Spleen (tissue), 11 donors: Measurements from ENCODE around the gene FSTL5. TPM values are rescaled to one million over a fixed set of nuclear protein-coding genes. Genes with fewer than 3 reads are reported as not detected.

Source experiments
- DNase-seq: peaks from one replicate; pipeline ENCODE4 v3.0.0-alpha.2; 2020
- H3K27ac ChIP-seq, 8 donors: fragments of 200-600 bp; sonication (generic) in 7 of 8; 1 replicate in 4 of 8; 2 replicates in 4 of 8; pipeline versions ENCODE4 v1.5.0 to v1.8.0; 2016 to 2021; ENCODE audit warnings: inconsistent platforms in 4 of 8, mild to moderate bottlenecking in 4 of 8, moderate library complexity in 1 of 8
- H3K27me3 ChIP-seq, 7 donors: fragments of 200-600 bp; sonication (generic) in 6 of 7; replicated peaks in 1 of 7; 1 replicate in 4 of 7; 2 replicates in 3 of 7; pipeline versions ENCODE4 v1.5.0 to v1.8.0; 2016 to 2021; ENCODE audit warnings: inconsistent platforms in 3 of 7, mild to moderate bottlenecking in 1 of 7
- H3K36me3 ChIP-seq, 6 donors: fragments of 200-600 bp; sonication (generic) in 5 of 6; 1 replicate in 4 of 6; 2 replicates in 2 of 6; pipeline versions ENCODE4 v1.5.0 to v1.8.0; 2016 to 2021; ENCODE audit warnings: inconsistent platforms in 2 of 6
- H3K4me1 ChIP-seq, 6 donors: fragments of 200-600 bp; sonication (generic) in 5 of 6; 1 replicate in 3 of 6; 2 replicates in 3 of 6; pipeline versions ENCODE4 v1.5.0 to v1.8.0; 2016 to 2021; ENCODE audit warnings: inconsistent platforms in 3 of 6
- H3K4me3 ChIP-seq, 8 donors: fragments of 200-600 bp; sonication (generic) in 7 of 8; 1 replicate in 4 of 8; 2 replicates in 4 of 8; pipeline versions ENCODE4 v1.5.0 to v1.8.0; 2016 to 2021; ENCODE audit warnings: inconsistent platforms in 4 of 8, mild to moderate bottlenecking in 4 of 8, moderate library complexity in 2 of 8
- H3K9me3 ChIP-seq, 8 donors: fragments of 200-600 bp; sonication (generic) in 7 of 8; 1 replicate in 4 of 8; 2 replicates in 4 of 8; pipeline versions ENCODE4 v1.5.0 to v1.8.0; 2016 to 2021; ENCODE audit warnings: inconsistent platforms in 4 of 8
- CTCF ChIP-seq, 11 experiments: fragments of 200-600 bp in 7 of 11; fragments of 450-650 bp in 4 of 11; sonication (generic) in 4 of 11; IDR thresholded peaks in 8 of 11; conservative IDR thresholded peaks in 3 of 11; 1 replicate in 7 of 11; 2 replicates in 4 of 11; pipeline versions ENCODE4 v1.4.0 to v1.8.0; 2016 to 2021; ENCODE audit warnings: antibody characterized with exemption in 11 of 11, inconsistent platforms in 4 of 11, mild to moderate bottlenecking in 1 of 11
- POLR2A ChIP-seq, 3 donors: fragments of 450-650 bp; IDR thresholded peaks; one replicate each; pipeline ENCODE4 v1.5.1; 2017; ENCODE audit warnings: antibody characterized with exemption in 3 of 3, mild to moderate bottlenecking in 1 of 3
- POLR2AphosphoS5 ChIP-seq, 3 donors: sonication (generic); formaldehyde crosslinking; IDR thresholded peaks; one replicate each; pipeline ENCODE4 v1.5.1; 2017; ENCODE audit warnings: antibody characterized with exemption in 3 of 3
- WGBS, 5 donors: extraction: QIAGEN DNeasy Blood & Tissue Kit in 3 of 5; methylation state at CpG; one replicate each; pipeline versions ENCODE4 v1.1.5 to v1.1.7; 2013 to 2018; 5-methylcytosine and 5-hydroxymethylcytosine counted together
- intact Hi-C: fragments of 100-400 bp; cut with DNase I; formaldehyde crosslinking; loops from one replicate; pipeline ENCODE4 v1.15.0; 2023; ENCODE audit warnings: low total_unique reads
- polyA plus RNA-seq, 3 donors: library from polyadenylated mRNA; stranded (reverse); fragments of 200-250 nt; gene quantifications; one replicate each; pipeline ENCODE4 v1.2.1, GENCODE V29; 2013
- total RNA-seq, 7 donors: library from RNA; depleted of rRNA in 3 of 7; stranded (reverse); fragments of >200 nt in 3 of 7; fragmentation: NEBNext Ultra II Directional in 4 of 7; extraction: Animal tissue kit (Norgen Biotek cat#: 25700) in 4 of 7; gene quantifications; one replicate each; pipeline versions ENCODE4 v1.1.0 to v1.2.1, GENCODE V29; 2016 to 2021
- donor health status: healthy with polysubstance abuse.
- donor health status: DM: no; HTN: no; CAD: no; lungs with moderate emphysema.
- donor health status: DM: no; HTN: no; CAD: no.
- donor health status: Bipolar disorder and iron deficiency.
- donor health status: healthy.
- donor health status: DM: no; HTN: no; CAD: no.
- donor health status: DM: yes; HTN: yes; CAD: no.

FSTL5 gene
- total and polyA plus RNA-seq, 10 donors, result 0.02 TPM; not detected in 9

GRCh38 chr4:162117051-162117450, 46.7 kb downstream of the FSTL5 start:
- intact Hi-C loops, result no loop called here
- Histone ChIP-seq H3K4me3 (no peak overlapping the region), H3K27me3 (no peaks in the 10 kb centered on the region), H3K9me3 (no peaks in the 10 kb centered on the region), H3K27ac (no peak overlapping the region), H3K36me3 (no peaks in the 10 kb centered on the region), H3K4me1 (no peaks in the 10 kb centered on the region)
- no peak for DNase-seq
- 63 to 85% (median 69%) methylated on average over 2 of the region's 2 CpGs for WGBS, 5 donors
- TF ChIP-seq POLR2A (IDR thresholded peaks at IDR 0.05), result no peak
- TF ChIP-seq CTCF (IDR thresholded peaks at IDR 0.05 in 8 of 11, conservative IDR thresholded peaks at IDR 0.05 in 3 of 11), result no peak
- TF ChIP-seq POLR2AphosphoS5 (IDR thresholded peaks at IDR 0.05), result no peak

- Histone ChIP-seq H3K36me3 (no peaks in the 10 kb centered on the region), H3K4me3 (no peak overlapping the region), H3K9me3 (no peaks in the 10 kb centered on the region), H3K4me1 (no peaks in the 10 kb centered on the region), H3K27ac (no peak overlapping the region), H3K27me3 (no peaks in the 10 kb centered on the region)
- 60 to 70% (median 63%) methylated on average over 12 to 13 of the region's 13 CpGs for WGBS, 5 donors
- TF ChIP-seq POLR2AphosphoS5 (IDR thresholded peaks at IDR 0.05) (no peak), POLR2A (IDR thresholded peaks at IDR 0.05) (no peak), CTCF (IDR thresholded peaks at IDR 0.05 in 8 of 11, conservative IDR thresholded peaks at IDR 0.05 in 3 of 11) (no peak)
- intact Hi-C loops, result no loop called here
- no peak for DNase-seq
These were observed 47.6 kb downstream of the FSTL5 start for GRCh38 chr4:162116095-162116779.

GRCh38 chr4:162115333-162115732, 48.5 kb downstream of the FSTL5 start:
- DNase-seq, result no peak
- 46 to 55% (median 47%) methylated on average over 3 of the region's 3 CpGs for WGBS, 5 donors
- no peaks in the 10 kb centered on the region for H3K4me1 ChIP-seq
- H3K4me3 ChIP-seq, result no peak overlapping the region
- no peaks in the 10 kb centered on the region for H3K9me3 ChIP-seq
- H3K27ac ChIP-seq, result no peak overlapping the region
- H3K27me3 ChIP-seq, result no peaks in the 10 kb centered on the region
- no peaks in the 10 kb centered on the region for H3K36me3 ChIP-seq
- TF ChIP-seq POLR2AphosphoS5 (IDR thresholded peaks at IDR 0.05) (no peak), POLR2A (IDR thresholded peaks at IDR 0.05) (no peak), CTCF (IDR thresholded peaks at IDR 0.05 in 8 of 11, conservative IDR thresholded peaks at IDR 0.05 in 3 of 11) (no peak)
- intact Hi-C loops, result no loop called here

GRCh38 chr4:162111078-162111477, 52.7 kb downstream of the FSTL5 start:
- WGBS, 5 donors, result 85 to 95% (median 92%) methylated on average over 4 of the region's 4 CpGs
- no peak overlapping the region for H3K27ac ChIP-seq
- intact Hi-C loops, result no loop called here
- TF ChIP-seq POLR2A (IDR thresholded peaks at IDR 0.05) (no peak), CTCF (IDR thresholded peaks at IDR 0.05 in 8 of 11, conservative IDR thresholded peaks at IDR 0.05 in 3 of 11) (no peak), POLR2AphosphoS5 (IDR thresholded peaks at IDR 0.05) (no peak)
- H3K9me3 ChIP-seq, result no peaks in the 10 kb centered on the region
- no peak overlapping the region for H3K4me3 ChIP-seq
- no peaks in the 10 kb centered on the region for H3K36me3 ChIP-seq
- H3K27me3 ChIP-seq, result no peaks in the 10 kb centered on the region
- DNase-seq, result no peak
- H3K4me1 ChIP-seq, result no peaks in the 10 kb centered on the region
